H1 (cell line): Measurements from ENCODE around the gene SPAM1. TPM values are rescaled to one million over a fixed set of nuclear protein-coding genes. Genes with fewer than 3 reads are reported as not detected.

Experiments used
- CTCF ChIA-PET: fragments of 300-600 bp; sonication (Branson Sonifier 250); formaldehyde crosslinking; loops from one replicate; lab custom pipeline; 2021; ENCODE audit not compliant: partially characterized antibody; lab: Charles Lee
- POLR2A ChIA-PET: fragments of 300-600 bp; sonication (Branson Sonifier 250); formaldehyde crosslinking; loops from one replicate; lab custom pipeline; 2021; ENCODE audit warnings: inconsistent platforms; ENCODE audit not compliant: partially characterized antibody; lab: Charles Lee
- DNase-seq, 2 experiments: peaks; one replicate each; pipeline versions ENCODE4 v3.0.0 to v3.0.0-alpha.2; 2010 to 2022; ENCODE audit warnings: low spot score in 2 of 2, low read depth in 1 of 2, mixed read lengths in 1 of 2
- FAIRE-seq: peaks from 2 replicates; lab custom pipeline; 2011; peaks lifted over from hg19 to GRCh38; lab: Jason Lieb, UNC
- H2AFZ ChIP-seq: 2 replicates; pipeline ENCODE4 v1.8.1; 2012; ENCODE audit warnings: low read length, inconsistent platforms
- H2AK5ac ChIP-seq: 2 replicates; pipeline ENCODE4 v1.6.1; 2013; ENCODE audit warnings: low read depth, low read length
- H2BK120ac ChIP-seq: replicated peaks from 2 replicates; pipeline ENCODE3; 2013; ENCODE audit warnings: low read depth, low read length, inconsistent platforms
- H2BK12ac ChIP-seq: 2 replicates; pipeline ENCODE4 v1.6.1; 2013; ENCODE audit warnings: low read depth, low read length
- H2BK15ac ChIP-seq: 2 replicates; pipeline ENCODE4 v1.6.1; 2013; ENCODE audit warnings: low read length
- H2BK20ac ChIP-seq: 2 replicates; pipeline ENCODE4 v1.6.1; 2013; ENCODE audit warnings: low read length
- H2BK5ac ChIP-seq: 2 replicates; pipeline ENCODE4 v1.6.1; 2013; ENCODE audit warnings: low read depth, low read length
- H3K14ac ChIP-seq: 2 replicates; pipeline ENCODE4 v1.6.1; 2013; ENCODE audit warnings: inconsistent platforms; ENCODE audit not compliant: insufficient read length
- H3K18ac ChIP-seq: 2 replicates; pipeline ENCODE4 v1.6.1; 2013; ENCODE audit warnings: low read length; ENCODE audit errors: extremely low read depth
- H3K23ac ChIP-seq: 2 replicates; pipeline ENCODE4 v1.6.1; 2013; ENCODE audit warnings: inconsistent platforms; ENCODE audit not compliant: insufficient read length
- H3K23me2 ChIP-seq: 2 replicates; pipeline ENCODE4 v1.6.1; 2013; ENCODE audit warnings: low read depth, low read length
- H3K27ac ChIP-seq: 2 replicates; pipeline ENCODE4 v1.6.1; 2011; ENCODE audit warnings: low read depth, low read length, inconsistent platforms
- H3K27me3 ChIP-seq, 4 experiments: replicated peaks in 1 of 4; 1 replicate in 1 of 4; 2 replicates in 3 of 4; pipeline versions ENCODE4 v1.6.1 to v1.8.1; 2011 to 2013; ENCODE audit warnings: low read length in 3 of 4, mild to moderate bottlenecking in 3 of 4, inconsistent platforms in 2 of 4, mixed read lengths in 2 of 4, moderate library complexity in 1 of 4; ENCODE audit not compliant: control insufficient read depth in 3 of 4, insufficient read depth in 3 of 4; ENCODE audit errors: extremely low read depth in 1 of 4
- H3K36me3 ChIP-seq, 4 experiments: 2 replicates each; pipeline versions ENCODE4 v1.6.1 to v1.8.1; 2011 to 2013; ENCODE audit warnings: mild to moderate bottlenecking in 4 of 4, low read length in 3 of 4, moderate library complexity in 2 of 4, control low read depth in 1 of 4, inconsistent platforms in 1 of 4; ENCODE audit not compliant: insufficient read depth in 4 of 4, control insufficient read depth in 2 of 4
- H3K4ac ChIP-seq: replicated peaks from 2 replicates; pipeline ENCODE3; 2013; ENCODE audit warnings: low read length, low read depth, mixed read lengths, inconsistent platforms; ENCODE audit not compliant: insufficient read length
- H3K4me1 ChIP-seq, 4 experiments: replicated peaks in 1 of 4; 1 replicate in 1 of 4; 2 replicates in 3 of 4; pipeline versions ENCODE4 v1.6.1 to v1.8.1; 2011 to 2013; ENCODE audit warnings: low read length in 3 of 4, inconsistent platforms in 2 of 4, mixed read lengths in 1 of 4; ENCODE audit not compliant: insufficient read depth in 4 of 4, control insufficient read depth in 3 of 4
- H3K4me2 ChIP-seq, 2 experiments: 2 replicates each; pipeline versions ENCODE4 v1.6.1 to v1.8.1; 2011 to 2013; ENCODE audit warnings: low read depth in 2 of 2, low read length in 2 of 2, control low read depth in 1 of 2, inconsistent platforms in 1 of 2, mild to moderate bottlenecking in 1 of 2; ENCODE audit not compliant: insufficient read depth in 1 of 2
- H3K4me3 ChIP-seq, 4 experiments: fragments of 200-600, 300-600 bp in 1 of 4; sonication (generic), shearing (Covaris generic), sonication (Bioruptor Twin) in 1 of 4; 2 replicates each; pipeline versions ENCODE4 v1.5.1 to v1.8.1; 2011 to 2016; ENCODE audit warnings: low read length in 4 of 4, low read depth in 3 of 4, control low read depth in 2 of 4, inconsistent platforms in 2 of 4, mild to moderate bottlenecking in 2 of 4, mixed read lengths in 1 of 4, moderate library complexity in 1 of 4; ENCODE audit not compliant: insufficient read depth in 2 of 4; ENCODE audit errors: extremely low read depth in 1 of 4
- H3K56ac ChIP-seq: replicated peaks from 2 replicates; pipeline ENCODE3; 2013; ENCODE audit warnings: low read depth, mild to moderate bottlenecking, mixed read lengths, low read length, inconsistent platforms; ENCODE audit not compliant: insufficient read length
- H3K79me1 ChIP-seq: 2 replicates; pipeline ENCODE4 v1.6.1; 2013; ENCODE audit warnings: low read depth, low read length, control low read depth
- H3K79me2 ChIP-seq, 2 experiments: 2 replicates each; pipeline versions ENCODE4 v1.6.1 to v1.8.1; 2012 to 2013; ENCODE audit warnings: low read length in 2 of 2, mild to moderate bottlenecking in 2 of 2, inconsistent platforms in 1 of 2; ENCODE audit not compliant: insufficient read depth in 2 of 2, control insufficient read depth in 1 of 2
- H3K9ac ChIP-seq, 4 experiments: replicated peaks in 1 of 4; 1 replicate in 1 of 4; 2 replicates in 3 of 4; pipeline versions ENCODE4 v1.6.1 to v1.8.1; 2011 to 2013; ENCODE audit warnings: low read depth in 3 of 4, low read length in 3 of 4, control low read depth in 2 of 4, mild to moderate bottlenecking in 2 of 4, moderate library complexity in 2 of 4, inconsistent platforms in 1 of 4; ENCODE audit errors: extremely low read depth in 1 of 4
- H3K9me3 ChIP-seq, 2 experiments: 2 replicates each; pipeline versions ENCODE4 v1.6.1 to v1.8.1; 2012 to 2013; ENCODE audit warnings: mild to moderate bottlenecking in 2 of 2, moderate library complexity in 2 of 2, control low read depth in 1 of 2, inconsistent platforms in 1 of 2, low read depth in 1 of 2, low read length in 1 of 2, mixed read lengths in 1 of 2; ENCODE audit not compliant: insufficient read depth in 2 of 2
- H4K20me1 ChIP-seq, 2 experiments: replicated peaks in 1 of 2; 2 replicates each; pipeline versions ENCODE3 to v1.8.1; 2011 to 2013; ENCODE audit warnings: inconsistent platforms in 2 of 2, low read length in 2 of 2, mild to moderate bottlenecking in 1 of 2; ENCODE audit not compliant: insufficient read depth in 2 of 2, control insufficient read depth in 1 of 2
- H4K5ac ChIP-seq: 2 replicates; pipeline ENCODE4 v1.6.1; 2013; ENCODE audit warnings: low read length, low read depth, mixed read lengths, inconsistent platforms; ENCODE audit not compliant: insufficient read length
- H4K8ac ChIP-seq: 2 replicates; pipeline ENCODE4 v1.8.0; 2013; ENCODE audit warnings: mild to moderate bottlenecking, moderate library complexity, low read length, inconsistent platforms; ENCODE audit not compliant: insufficient read depth; ENCODE audit errors: extremely low read depth
- H4K91ac ChIP-seq: replicated peaks from 2 replicates; pipeline ENCODE3; 2013; ENCODE audit warnings: low read length, mixed read lengths, inconsistent platforms; ENCODE audit not compliant: insufficient read length
- BRCA1 ChIP-seq: IDR thresholded peaks from 2 replicates; pipeline ENCODE4 v1.6.1; 2012; ENCODE audit warnings: low read depth, low read length, improper control_type of control experiment
- polyA plus RNA-seq, 7 experiments: library from polyadenylated mRNA; depleted of rRNA in 3 of 7; stranded (reverse) in 5 of 7; unstranded in 2 of 7; fragments of >200 nt in 5 of 7; fragments of 200-250 nt in 2 of 7; gene quantifications; 1 replicate in 5 of 7; 2 replicates in 1 of 7; 4 replicates in 1 of 7; pipeline versions ENCODE4 v1.2.1 to v1.2.3, GENCODE V29; 2011 to 2013; ENCODE audit warnings: missing spikeins in 2 of 7, mixed read lengths in 2 of 7
- total RNA-seq: library from RNA; stranded (reverse); fragmentation: NEBNext Ultra II Directional; extraction: Animal tissue kit (Norgen Biotek cat#: 25700); gene quantifications from 2 replicates; pipeline ENCODE4 v1.2.1, GENCODE V29; 2021

SPAM1 gene
- total and polyA plus RNA-seq, 2 of the 8 experiments (the other 6 are each of a cell fraction or from before 2014, with no cell fraction given): not detected

DNA sequence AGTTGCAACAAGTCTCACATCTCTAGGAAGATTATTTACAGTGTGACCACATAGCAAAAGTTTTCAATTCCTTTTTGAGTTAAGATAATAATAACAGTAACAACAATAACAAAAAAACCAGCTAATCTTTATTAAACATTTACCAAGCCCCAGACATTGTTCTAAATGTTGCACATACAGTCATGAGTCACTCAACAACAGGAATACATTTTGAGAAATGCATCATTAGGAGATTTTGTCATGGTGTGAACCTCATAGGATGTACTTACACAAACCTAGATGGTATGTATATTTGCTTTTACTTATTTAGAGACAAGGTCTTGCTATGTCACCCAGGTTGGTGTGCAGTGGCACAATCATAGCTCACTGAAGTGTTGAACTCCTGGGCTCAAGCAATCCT, 52.0 kb downstream of the SPAM1 start:
- Histone ChIP-seq H2BK15ac (no peak overlapping the region), H2AFZ (no peak overlapping the region), H3K23ac (no peak overlapping the region), H3K27me3 (no peaks in the 10 kb centered on the region), H3K27ac (no peak overlapping the region), H3K36me3 (no peaks in the 10 kb centered on the region), H3K4me1 (no peaks in the 10 kb centered on the region), H2BK12ac (no peak overlapping the region), H3K4me2 (no peak overlapping the region), H2BK20ac (no peak overlapping the region), H2BK5ac (no peak overlapping the region), H3K9me3 (no peaks in the 10 kb centered on the region), H4K20me1 (no peaks in the 10 kb centered on the region), H3K4ac (no peak overlapping the region), H4K5ac (no peak overlapping the region), H4K91ac (no peak overlapping the region), H3K79me2 (no peaks in the 10 kb centered on the region), H3K79me1 (no peaks in the 10 kb centered on the region), H3K9ac (no peak overlapping the region), H3K23me2 (no peaks in the 10 kb centered on the region), H4K8ac (no peak overlapping the region), H3K4me3 (no peak overlapping the region), H2BK120ac (no peak overlapping the region), H3K56ac (no peak overlapping the region), H3K18ac (no peak overlapping the region), H3K14ac (no peak overlapping the region), H2AK5ac (no peak overlapping the region)
- CTCF ChIA-PET: interaction anchor here (1.0 kb wide), 1 partner anchor 11 kb away, joined by 3 read pairs; no protein-coding TSS in a partner anchor
- TF ChIP-seq BRCA1: no peak
- DNase-seq: no peak
- no peak for FAIRE-seq
- POLR2A ChIA-PET: no interaction called here
